Suppressor macrophage (primary cell): ENCODE results near the gene PIGU.
A peak's percentile ranks its signal among the peaks of the same experiment; 100 is the strongest.

ENCODE experiments used
- DNase-seq, 4 experiments: peaks; one replicate each; pipeline ENCODE4 v3.0.0-alpha.2; 2020 to 2022

Gene PIGU

GRCh38 chr20:34578025-34578424 lies 98.9 kb downstream of the PIGU start:
- DNase-seq = peak in 3 of 4 experiments; percentile 10 to 37 (median 22)

DNA sequence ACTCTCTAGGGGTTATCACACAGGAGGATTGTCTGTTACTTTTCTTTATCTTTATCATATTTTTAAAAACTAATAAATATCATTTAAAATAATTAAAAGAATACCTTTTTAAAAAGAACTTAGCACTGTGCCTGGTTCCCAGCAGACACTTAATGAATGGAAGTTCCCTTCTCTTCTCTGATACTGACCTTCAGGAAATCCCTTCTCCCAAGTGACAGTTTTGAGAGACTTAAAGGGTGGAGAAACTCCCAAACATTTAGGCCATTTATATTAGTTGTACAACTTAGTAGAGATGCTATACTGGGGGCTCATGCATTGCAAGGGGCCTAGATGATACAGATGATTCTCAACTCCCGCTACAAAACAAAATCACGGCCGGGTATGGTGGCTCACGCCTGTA lies 99.8 kb downstream of the PIGU start:
- no peak for DNase-seq

DNA sequence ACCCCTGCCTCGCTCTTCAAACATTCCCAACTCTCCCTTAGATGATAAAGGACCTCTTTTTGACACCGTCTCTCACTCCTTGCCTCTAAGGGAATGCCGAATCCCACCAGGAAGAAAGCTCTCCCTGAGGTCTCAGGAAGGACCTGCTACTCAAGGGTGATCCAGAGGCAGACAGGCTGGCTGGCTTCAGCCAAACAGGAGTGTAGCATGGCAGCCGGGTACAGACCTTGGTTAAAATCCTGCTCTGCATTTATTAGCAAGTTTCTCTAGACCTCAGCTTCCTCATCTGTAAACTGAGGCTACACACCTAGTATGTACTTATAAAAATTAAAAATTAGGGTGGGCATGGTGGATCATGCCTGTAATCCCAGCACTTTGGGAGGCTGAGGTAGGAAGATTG lies 101.1 kb downstream of the PIGU start:
- DNase-seq = no peak

DNA sequence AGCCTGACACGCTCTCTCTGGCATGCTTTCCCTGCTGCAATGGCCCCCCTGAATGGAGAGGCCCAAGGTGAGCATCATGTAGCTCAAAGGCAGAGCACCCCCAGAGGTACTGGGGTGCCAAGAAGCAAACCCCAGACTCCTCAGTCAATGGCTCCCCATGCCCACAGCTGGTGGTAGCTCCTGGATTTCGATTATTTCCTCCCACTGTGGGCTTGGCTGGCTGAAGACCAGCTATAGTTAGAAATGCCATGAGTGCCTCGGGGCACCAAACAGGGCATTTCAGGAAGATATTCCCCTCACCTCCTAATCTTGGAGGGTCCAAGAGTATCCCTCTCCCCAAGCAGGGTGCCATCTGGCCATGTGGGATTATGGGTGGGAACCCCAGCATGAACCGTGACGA lies 101.6 kb downstream of the PIGU start:
- no peak for DNase-seq

GRCh38 chr20:34574861-34575260 lies 102.0 kb downstream of the PIGU start:
- DNase-seq = no peak

GRCh38 chr20:34574426-34574825 lies 102.5 kb downstream of the PIGU start:
- DNase-seq = no peak

- no peak for DNase-seq
Measured at GRCh38 chr20:34573541-34574300, 103.2 kb downstream of the PIGU start.

DNA sequence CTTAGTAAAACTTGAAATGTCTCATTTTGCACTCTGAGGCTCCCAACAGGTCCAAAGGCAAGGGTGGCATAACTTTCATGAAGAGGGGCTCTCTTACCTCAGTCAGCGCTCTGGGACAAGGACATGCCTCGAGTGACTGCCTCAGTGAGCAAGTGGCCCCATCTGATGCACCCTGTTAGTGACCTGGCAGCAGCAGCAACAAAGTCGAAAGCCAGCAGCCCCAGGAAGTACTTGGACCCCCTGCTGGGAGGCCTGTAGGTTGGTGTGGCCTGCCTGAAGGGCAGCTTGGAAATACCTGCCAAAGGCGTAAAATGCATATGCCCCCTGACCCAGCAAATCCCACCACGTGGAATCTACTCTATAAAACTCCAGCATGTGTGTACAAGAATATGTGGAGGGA lies 105.1 kb downstream of the PIGU start:
- no peak for DNase-seq

DNA sequence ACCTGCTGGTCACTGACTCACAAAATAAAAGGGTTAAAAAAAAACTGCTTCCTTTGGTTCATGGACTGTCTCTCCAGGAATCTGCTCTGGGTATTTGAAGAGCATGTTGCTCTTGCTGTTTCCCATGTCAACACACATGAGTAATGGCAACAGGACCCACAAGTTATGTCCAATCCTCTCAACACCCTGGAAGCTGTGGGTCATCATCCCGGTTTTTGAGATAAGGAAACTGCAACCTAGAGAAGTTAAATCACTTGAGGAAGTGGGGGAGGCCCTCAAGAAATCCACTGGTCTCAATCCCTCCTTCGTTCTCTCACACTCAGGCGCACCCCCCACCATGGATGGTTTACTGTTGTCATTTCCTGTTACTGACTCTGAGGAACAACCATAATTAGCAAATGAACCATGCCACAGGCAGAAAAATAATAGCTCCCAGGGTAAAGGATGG lies 106.0 kb downstream of the PIGU start:
- DNase-seq = peak; percentile 59 to 81 (median 64)

DNA sequence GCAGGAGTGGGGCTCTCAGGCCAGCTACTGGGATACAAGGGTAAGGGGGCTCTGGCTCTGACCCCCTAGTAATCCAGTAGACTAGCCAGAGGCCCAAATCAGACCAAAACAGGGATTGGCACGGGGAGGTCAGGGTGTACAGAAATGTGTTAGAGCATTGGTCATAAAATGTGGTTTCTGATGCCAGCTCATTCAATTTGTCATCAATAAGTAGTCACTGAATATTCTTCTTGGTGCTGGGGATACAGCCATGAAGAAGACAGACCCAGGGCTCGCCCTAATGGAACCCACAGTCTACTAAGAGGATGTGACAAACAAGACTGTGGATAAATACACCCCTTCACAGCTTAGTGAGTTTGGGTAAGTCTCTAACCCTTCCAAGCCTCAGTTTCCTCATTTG lies 107.3 kb downstream of the PIGU start:
- no peak for DNase-seq

DNA sequence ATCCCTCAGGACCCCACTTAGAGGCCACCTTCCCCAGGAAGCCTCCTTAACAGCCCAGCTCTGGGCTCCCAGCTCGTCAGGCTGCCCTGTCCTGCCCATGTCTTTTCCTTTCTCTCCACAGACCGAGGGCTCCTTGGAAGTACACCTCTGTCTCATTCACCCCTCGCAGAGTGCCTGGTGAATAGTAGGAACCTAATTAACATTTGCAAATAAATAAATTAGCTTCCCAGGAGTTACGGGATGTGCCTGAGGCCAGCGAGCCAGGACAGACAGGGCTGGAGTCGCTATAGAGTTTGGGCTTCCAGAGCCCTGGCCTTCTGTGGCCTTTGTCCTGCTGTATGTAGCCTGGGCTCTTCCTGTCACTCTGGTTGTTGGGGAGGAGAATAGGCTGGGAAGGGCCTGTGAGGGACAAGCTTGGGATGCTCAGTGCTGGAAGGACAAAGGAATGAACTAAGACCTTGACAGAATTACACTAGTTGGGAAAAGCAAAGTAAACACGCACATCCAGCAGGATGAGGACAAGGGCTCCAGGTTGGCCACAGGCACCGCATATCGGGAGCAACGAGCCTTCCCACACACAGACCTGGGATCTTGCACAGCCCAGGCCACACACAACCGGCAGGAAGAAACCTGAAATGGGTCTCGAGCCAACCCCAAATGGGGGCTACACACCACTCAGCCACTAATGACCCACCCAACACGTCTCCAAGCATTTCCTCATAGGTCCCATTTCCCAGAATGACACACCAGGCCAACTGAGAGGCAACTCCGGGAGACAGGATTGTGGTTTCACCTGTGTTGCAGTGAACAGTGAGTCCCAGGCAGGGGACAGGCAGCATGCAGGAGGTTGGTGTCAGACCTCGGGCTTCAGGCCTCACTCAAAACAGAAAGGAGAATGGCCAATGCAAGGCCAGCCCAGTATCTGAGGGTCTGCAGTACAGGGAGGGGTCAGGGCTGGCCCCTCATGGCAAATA lies 108.7 kb downstream of the PIGU start:
- DNase-seq = no peak

- DNase-seq = no peak
Measured at GRCh38 chr20:34566978-34567891, 109.7 kb downstream of the PIGU start.

DNA sequence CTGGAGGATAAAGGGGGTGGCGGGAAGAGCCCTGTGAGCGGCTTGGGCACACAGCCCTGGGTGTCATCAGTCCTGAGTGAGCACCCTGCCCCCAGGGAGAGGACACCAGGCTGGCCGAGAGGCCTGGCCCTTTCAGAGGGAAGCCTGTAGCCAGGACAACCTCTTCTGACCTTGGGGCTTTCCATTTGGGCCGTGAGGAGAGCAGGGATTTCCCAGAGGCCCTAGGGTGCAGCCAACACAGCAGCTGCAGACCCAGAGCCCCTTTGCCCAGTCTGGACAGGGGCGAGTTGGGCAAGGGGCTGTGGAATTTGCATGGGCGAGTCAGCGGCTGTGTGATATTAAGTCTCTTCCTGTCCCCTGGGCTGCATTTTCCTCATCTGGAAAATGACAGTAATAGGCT lies 112.1 kb downstream of the PIGU start:
- no peak for DNase-seq

DNA sequence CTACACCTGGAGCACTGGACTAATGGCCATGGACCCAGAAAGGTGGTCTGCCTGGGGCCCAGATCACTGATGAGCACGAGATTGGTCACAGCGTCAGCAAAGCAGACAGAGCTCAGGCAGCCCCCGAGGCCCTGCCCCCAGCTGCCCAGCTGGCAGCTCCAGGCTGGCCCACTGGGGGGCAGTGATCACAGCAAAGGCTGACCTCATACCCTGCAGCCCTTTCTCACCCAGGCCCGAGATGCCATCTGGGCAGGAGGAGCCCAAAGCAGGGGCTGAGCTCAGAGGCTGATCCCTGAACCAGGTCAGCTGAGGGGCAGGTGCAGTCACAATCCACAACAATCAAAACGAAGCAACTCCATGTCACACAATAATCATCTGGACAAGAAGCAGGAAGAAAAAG lies 114.3 kb downstream of the PIGU start:
- peak in 3 of 4 experiments; percentile 22 to 49 (median 28) for DNase-seq

DNA sequence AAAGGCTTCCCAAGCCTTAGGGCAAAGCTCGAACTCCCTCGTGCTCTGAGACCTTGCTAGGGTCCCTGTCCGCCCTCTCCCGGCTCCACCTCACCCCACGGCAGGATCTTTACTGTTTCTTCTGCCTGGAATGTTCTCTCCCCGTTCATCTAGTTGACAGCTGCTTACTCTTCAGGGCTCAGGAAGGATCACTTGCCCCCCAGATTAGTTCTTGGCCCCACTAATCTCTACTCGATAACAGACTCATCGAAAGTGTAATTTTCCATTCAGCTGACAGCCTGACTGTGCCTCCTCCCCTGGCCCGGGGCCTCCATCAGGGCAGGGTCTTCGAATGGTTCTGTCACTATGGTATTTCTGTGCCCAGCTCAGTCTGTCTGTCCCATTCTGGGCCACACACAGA lies 115.2 kb downstream of the PIGU start:
- DNase-seq = no peak

DNA sequence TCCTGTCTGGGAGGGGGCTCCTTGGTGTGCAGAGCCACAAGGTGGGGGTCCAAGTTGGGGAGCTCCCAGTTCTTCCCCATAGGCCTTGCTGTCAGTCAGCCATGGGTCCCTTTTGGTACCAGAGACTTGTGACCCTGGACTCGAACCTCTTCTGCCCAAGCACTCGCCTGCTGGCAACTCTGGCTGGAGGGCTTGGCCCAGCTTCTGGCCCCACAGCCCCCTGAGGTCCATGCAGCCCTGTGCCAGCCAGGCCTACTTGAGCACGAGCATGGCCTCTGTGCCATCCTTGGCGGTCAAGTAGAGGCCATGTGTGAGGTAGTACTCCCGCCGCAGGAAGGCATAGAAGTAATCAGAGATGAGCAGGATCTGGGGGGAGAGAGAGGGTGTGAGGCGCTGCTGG lies 116.3 kb downstream of the PIGU start:
- no peak for DNase-seq

DNA sequence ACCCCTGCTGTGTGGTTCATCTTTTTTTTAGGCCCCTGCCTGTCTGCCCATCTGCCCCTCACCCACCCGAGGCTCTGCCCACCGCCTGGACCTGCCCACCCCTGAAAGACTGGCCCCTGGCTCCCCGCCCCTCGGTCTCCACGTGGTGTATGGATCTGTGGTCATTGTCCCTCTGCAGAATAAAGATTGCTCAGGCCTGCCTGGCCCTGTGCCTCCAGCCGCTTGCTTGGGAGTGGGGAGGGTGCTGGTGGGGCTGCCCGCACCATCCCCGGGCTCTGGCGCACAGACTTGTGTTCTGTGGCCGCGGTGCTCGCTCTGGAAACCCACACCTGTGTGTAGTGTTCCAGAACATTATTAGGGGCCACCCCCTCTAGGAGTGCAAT lies 116.8 kb downstream of the PIGU start:
- no peak for DNase-seq

GRCh38 chr20:34559311-34560140 lies 117.4 kb downstream of the PIGU start:
- DNase-seq = no peak

- DNase-seq = peak; percentile 95 to 96 (median 96)
Measured at GRCh38 chr20:34558320-34559218, 118.3 kb downstream of the PIGU start, which contains the start of gene MAP1LC3A. Gene MAP1LC3A, plus strand, starts transcription at chr20:34558718. Its CDS starts 151 bp downstream, at chr20:34558869.

DNA sequence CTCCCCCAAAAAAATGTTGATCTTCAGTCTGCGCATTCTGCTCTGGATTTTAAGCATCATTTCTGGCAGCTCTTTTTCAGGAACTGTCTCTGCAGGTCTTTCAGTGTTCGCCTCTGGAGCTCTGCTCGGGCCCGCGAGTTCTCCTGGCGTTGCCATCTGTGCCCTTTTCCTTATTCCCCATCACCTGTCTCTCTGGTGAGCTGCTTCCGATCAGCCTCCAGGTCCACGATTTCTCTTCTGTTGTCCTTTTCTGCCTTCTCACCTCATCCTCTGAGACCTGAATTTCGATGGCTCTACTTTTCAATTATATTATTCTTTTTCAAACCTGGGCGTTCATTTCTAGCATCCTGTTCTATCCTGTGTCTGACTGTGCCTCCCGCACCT lies 119.0 kb downstream of the PIGU start:
- peak in 2 of 4 experiments; percentile 15 to 18 for DNase-seq
